Right cardiac atrium (tissue), 5 donors: ENCODE results near the gene BCL2A1. TPM values are rescaled to one million over a fixed set of nuclear protein-coding genes. Genes with fewer than 3 reads are reported as not detected.

ENCODE experiments used
- ATAC-seq, 2 donors: fragments of 200-7000 bp; cut with Tn5 transposase; one replicate each; pipeline versions ENCODE4 v1.8.0 to v1.9.1; 2020; ENCODE audit warnings: moderate library complexity in 2 of 2, mild to moderate bottlenecking in 1 of 2
- DNase-seq, 3 donors: peaks; one replicate each; pipeline ENCODE4 v3.0.0-alpha.2; 2020
- H3K27ac ChIP-seq: one replicate; pipeline ENCODE4 v1.5.1; 2013; ENCODE audit warnings: mild to moderate bottlenecking, low read length, control low read depth, moderate library complexity
- H3K27me3 ChIP-seq: one replicate; pipeline ENCODE4 v1.6.1; 2013; ENCODE audit not compliant: control insufficient read depth, insufficient read depth
- H3K4me1 ChIP-seq: one replicate; pipeline ENCODE4 v1.6.1; 2013; ENCODE audit warnings: low read length; ENCODE audit not compliant: control insufficient read depth, insufficient read depth
- H3K4me3 ChIP-seq: one replicate; pipeline ENCODE4 v1.5.1; 2013; ENCODE audit warnings: low read length, control low read depth
- H3K9me3 ChIP-seq: one replicate; pipeline ENCODE4 v1.6.1; 2013; ENCODE audit warnings: low read length; ENCODE audit not compliant: control insufficient read depth
- WGBS: extraction: QIAGEN DNeasy Blood & Tissue Kit; methylation state at CpG from one replicate; pipeline ENCODE4 v1.1.7; 2013; 5-methylcytosine and 5-hydroxymethylcytosine counted together
- intact Hi-C, 4 donors: fragments of 100-400 bp; cut with DNase I; formaldehyde crosslinking; loops; one replicate each; pipeline versions ENCODE4 v1.11.0 to v1.14.0; 2022 to 2023
- polyA plus RNA-seq: library from polyadenylated mRNA; stranded (reverse); fragments of 200-250 nt; gene quantifications from one replicate; pipeline ENCODE4 v1.2.3, GENCODE V29; 2013
- total RNA-seq, 4 donors: library from RNA; stranded (reverse); fragmentation: NEBNext Ultra II Directional; extraction: Animal tissue kit (Norgen Biotek cat#: 25700); gene quantifications; one replicate each; pipeline ENCODE4 v1.2.1, GENCODE V29; 2021
- donor health status: healthy with polysubstance abuse.
- donor health status: DM: no; HTN: yes; CAD: no.
- donor health status: DM: no; HTN: no; CAD: no.
- donor health status: DM: no; HTN: yes; CAD: no; lungs with severe emphysema.
- donor health status: DM: yes; HTN: yes; CAD: no.

The BCL2A1 gene
- total and polyA plus RNA-seq, 5 donors: 0.29 to 1.1 (median 0.43) TPM; not detected in 1

DNA sequence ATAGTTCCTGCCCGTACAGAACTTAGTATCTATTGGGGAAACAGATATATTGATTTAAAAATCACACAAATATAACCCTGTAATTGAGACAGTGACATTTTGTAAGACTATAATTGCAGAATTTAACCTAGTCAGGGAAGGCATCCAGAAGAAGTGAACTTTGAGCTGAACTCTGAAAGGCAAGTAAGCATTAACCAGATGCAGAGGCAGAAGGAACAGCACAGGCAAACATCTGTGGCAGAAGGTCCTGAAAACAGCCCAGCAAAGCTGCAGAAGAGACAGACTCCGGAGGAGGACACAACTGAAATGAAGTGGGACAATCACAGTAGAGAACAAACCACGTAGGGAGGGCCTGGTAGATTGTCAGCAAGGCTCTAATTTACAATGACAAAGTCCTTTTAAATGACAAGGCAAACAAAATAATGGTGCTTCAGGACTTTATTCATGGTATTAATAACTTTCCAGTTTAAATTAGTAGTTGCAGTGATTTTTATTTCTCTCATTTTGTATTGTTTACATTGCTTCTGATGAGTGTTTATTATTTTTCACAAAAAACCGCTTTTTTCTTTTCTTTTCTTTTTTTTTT, 14.5 kb downstream of the BCL2A1 start:
- Histone ChIP-seq H3K9me3 (no peaks in the 10 kb centered on the region), H3K27ac (no peak overlapping the region), H3K4me1 (no peaks in the 10 kb centered on the region), H3K4me3 (no peak overlapping the region), H3K27me3 (no peaks in the 10 kb centered on the region)
- WGBS: 77% methylated on average over 4 of the region's 4 CpGs
- no peak for ATAC-seq
- intact Hi-C loops: no loop called here
- no peak for DNase-seq

DNA sequence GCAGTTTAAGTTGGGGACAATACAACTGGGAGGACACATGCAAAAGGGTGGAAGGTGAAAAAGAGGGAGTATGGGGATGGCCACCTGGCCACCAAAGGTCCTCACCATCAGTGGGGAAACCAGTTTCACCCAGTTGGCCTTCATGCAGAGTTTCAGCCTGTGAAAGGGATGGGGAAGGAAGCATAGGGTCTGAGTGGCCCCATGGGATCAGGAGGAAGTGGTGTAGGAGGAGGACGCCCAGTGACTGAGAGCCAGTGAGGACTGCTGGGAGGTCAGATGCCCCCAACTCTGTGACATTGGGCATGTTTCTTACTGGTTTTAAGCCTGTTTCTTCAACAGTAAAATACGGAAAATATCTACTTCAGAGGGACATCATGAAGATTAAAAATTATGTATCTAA, 16.3 kb downstream of the BCL2A1 start:
- Histone ChIP-seq H3K27ac (no peak overlapping the region), H3K4me3 (no peak overlapping the region), H3K27me3 (no peaks in the 10 kb centered on the region), H3K4me1 (no peaks in the 10 kb centered on the region), H3K9me3 (no peaks in the 10 kb centered on the region)
- DNase-seq (no peak), ATAC-seq (peak in 1 of 2 donors; percentile 33)
- intact Hi-C loops: no loop called here
- whole genome bisulfite sequencing: 80% methylated on average over 2 of the region's 2 CpGs

DNA sequence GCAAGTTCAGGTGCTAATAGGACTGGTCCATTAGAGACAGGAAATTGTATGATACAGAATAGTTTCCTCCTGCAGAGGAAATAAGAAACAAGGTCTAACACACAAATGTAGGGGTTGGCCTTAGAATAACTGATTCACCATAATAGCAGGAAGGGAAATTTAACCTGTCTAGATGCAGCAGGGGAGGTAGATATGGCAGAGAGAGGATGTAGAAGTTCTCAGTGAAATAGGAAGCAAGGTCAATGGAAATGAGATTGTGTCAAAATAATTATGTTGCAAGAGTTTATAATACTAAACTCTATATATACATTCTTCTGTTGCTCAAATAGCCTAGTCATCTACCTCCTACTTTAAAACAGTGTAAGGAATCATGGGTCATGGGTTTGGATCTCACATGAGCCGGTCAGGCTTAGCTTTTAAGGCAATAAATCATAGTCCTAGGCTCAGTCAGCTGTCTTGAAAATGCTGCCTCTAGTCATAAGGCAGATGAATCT, 17.0 kb downstream of the BCL2A1 start:
- no peak for DNase-seq
- no peak overlapping the region for H3K4me3 ChIP-seq
- no peaks in the 10 kb centered on the region for H3K4me1 ChIP-seq
- 65% methylated on average over 1 of the region's 1 CpG for WGBS
- H3K27me3 ChIP-seq: no peaks in the 10 kb centered on the region
- ATAC-seq: no peak
- no peaks in the 10 kb centered on the region for H3K9me3 ChIP-seq
- no peak overlapping the region for H3K27ac ChIP-seq
- intact Hi-C loops: no loop called here

DNA sequence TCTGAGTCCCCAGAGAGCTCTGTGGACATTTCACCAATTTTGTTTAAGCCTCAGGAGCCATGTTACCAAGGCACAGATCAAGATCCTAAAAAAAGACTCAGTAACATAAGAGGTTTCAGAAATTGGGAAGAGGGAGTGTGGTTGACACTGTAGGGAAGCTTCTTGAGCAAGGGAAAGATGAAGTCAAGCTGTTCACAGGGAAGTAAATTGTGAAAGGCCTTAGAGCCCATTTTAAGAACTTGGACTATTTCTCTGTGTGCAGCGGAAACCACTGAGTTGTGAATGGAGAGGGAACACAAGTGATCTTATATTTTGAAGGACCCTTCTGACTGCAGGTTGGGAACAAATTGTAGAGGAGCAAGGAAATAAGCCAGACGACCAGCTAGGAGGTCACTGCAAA, 18.7 kb downstream of the BCL2A1 start:
- Histone ChIP-seq H3K9me3 (no peaks in the 10 kb centered on the region), H3K27me3 (no peaks in the 10 kb centered on the region), H3K4me3 (no peak overlapping the region), H3K4me1 (no peaks in the 10 kb centered on the region), H3K27ac (no peak overlapping the region)
- ATAC-seq (no peak), DNase-seq (no peak)
- 76% methylated on average over 2 of the region's 2 CpGs for WGBS
- intact Hi-C loops: no loop called here

DNA sequence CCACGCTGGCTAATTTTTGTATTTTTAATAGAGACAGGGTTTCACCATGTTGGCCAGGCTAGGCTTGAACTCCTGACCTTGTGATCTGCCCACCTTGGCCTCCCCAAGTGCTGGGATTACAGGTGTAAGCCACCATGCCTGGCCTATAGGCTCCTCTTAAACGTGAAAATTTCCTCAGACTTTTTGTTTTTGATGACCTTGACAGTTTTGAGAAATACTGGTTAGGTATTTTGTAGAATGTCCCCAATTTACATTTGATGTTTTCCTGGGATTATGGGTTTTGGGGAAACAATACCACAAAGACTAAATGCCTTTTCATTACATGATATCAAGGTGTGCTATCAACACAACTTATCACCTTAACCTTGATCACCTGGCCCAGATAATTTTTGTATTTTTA, 20.7 kb downstream of the BCL2A1 start:
- no peaks in the 10 kb centered on the region for H3K4me1 ChIP-seq
- WGBS: 86% methylated on average over 2 of the region's 2 CpGs
- DNase-seq (no peak), ATAC-seq (no peak)
- H3K27me3 ChIP-seq: no peaks in the 10 kb centered on the region
- no peaks in the 10 kb centered on the region for H3K9me3 ChIP-seq
- H3K27ac ChIP-seq: no peak overlapping the region
- intact Hi-C loops: no loop called here
- H3K4me3 ChIP-seq: no peak overlapping the region

DNA sequence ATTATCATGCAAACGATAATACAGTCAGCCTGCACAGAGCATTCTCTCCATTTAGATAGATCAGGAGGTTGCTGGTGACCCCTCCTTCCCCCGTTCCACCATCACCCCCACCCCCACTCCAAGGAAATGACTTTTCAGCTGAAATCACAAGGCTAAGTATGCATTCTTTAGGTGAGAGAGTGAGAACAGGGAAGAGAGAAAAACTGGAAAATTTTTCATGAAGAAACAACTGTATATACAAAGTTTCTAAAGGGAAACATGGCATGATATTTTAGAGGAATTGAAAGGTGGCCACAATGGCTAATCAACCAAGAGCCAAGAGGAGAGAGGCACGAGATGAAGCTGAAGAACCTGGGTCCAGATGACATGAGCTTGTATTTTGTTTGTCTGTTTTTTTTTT, 22.2 kb downstream of the BCL2A1 start:
- intact Hi-C loops: no loop called here
- Histone ChIP-seq H3K27me3 (no peaks in the 10 kb centered on the region), H3K4me3 (no peak overlapping the region), H3K4me1 (no peaks in the 10 kb centered on the region), H3K9me3 (no peaks in the 10 kb centered on the region), H3K27ac (no peak overlapping the region)
- DNase-seq (no peak), ATAC-seq (no peak)
- WGBS: 50% methylated on average over 3 of the region's 3 CpGs

DNA sequence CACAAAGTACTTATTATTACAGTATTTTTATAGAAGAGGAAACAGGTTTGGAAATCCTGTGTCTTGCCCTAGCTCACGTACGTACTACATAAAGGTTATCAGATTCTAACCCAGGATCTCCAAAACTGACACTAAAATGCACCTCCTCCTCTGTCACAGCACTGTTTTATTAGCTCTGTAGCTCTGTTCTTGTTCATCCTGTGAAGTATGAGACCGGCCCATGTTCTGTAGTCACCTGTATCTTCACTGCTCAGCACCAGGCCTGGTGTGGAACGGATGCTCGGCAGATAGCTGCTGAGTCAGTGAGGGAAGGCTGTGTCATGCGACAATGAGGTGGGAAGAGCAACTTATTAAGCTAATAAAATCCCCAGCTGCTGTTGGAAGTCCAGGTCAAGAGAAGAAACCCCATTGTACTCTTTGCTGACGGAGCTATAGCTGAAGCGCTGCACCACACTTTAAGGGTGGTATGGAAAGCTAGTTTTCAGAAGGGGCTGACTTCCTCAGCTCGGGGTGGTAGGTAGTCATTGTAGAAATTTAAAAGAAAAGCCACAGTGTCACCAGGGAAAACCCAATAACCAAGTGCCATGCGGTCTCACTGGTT, 22.8 kb downstream of the BCL2A1 start:
- intact Hi-C loops: no loop called here
- Histone ChIP-seq H3K27me3 (no peaks in the 10 kb centered on the region), H3K27ac (no peak overlapping the region), H3K4me1 (no peaks in the 10 kb centered on the region), H3K4me3 (no peak overlapping the region), H3K9me3 (no peaks in the 10 kb centered on the region)
- WGBS: 78% methylated on average over 10 of the region's 10 CpGs
- ATAC-seq (no peak), DNase-seq (no peak)

DNA sequence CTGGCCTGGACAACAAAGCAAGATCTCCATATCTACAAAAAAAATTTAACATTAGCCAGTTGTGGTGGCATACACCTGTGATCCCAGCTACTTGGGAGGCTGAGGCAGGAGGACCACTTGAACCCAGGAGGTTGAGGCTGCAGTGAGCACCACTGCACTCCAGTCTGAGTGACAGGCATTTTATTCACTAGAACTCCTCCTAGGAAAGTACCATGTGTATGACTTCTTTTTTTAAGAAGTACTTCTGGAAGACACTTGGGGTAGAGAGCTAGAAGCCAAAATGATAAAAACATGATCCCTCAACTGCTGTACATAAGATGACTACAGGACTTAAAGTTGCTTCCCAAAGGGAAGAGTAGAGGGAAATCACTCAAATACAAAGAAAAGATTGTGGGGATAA, 24.0 kb downstream of the BCL2A1 start:
- no peak for ATAC-seq
- Histone ChIP-seq H3K4me3 (no peak overlapping the region), H3K27ac (no peak overlapping the region), H3K4me1 (no peaks in the 10 kb centered on the region), H3K9me3 (no peaks in the 10 kb centered on the region), H3K27me3 (no peaks in the 10 kb centered on the region)
- intact Hi-C loops: no loop called here
- no peak for DNase-seq

DNA sequence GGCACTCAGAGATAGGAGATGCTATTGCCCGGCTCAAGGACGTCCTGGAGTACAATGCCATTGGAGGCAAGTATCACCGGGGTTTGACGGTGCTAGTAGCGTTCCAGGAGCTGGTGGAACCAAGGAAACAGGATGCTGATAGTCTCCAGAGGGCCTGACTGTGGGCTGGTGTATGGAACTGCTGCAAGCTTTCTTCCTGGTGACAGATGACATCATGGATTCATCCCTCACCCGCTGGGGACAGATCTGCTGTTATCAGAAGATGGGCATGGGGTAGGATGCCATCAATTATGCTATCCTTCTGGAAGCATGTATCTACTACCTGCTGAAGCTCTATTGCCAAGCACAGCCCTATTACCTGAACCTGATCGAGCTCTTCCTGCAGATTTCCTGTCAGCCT, 26.4 kb downstream of the BCL2A1 start:
- Histone ChIP-seq H3K27me3 (no peaks in the 10 kb centered on the region), H3K27ac (no peak overlapping the region), H3K4me3 (no peak overlapping the region), H3K4me1 (no peaks in the 10 kb centered on the region), H3K9me3 (no peaks in the 10 kb centered on the region)
- no peak for ATAC-seq
- 61% methylated on average over 7 of the region's 7 CpGs for WGBS
- intact Hi-C loops: no loop called here
- DNase-seq: no peak

DNA sequence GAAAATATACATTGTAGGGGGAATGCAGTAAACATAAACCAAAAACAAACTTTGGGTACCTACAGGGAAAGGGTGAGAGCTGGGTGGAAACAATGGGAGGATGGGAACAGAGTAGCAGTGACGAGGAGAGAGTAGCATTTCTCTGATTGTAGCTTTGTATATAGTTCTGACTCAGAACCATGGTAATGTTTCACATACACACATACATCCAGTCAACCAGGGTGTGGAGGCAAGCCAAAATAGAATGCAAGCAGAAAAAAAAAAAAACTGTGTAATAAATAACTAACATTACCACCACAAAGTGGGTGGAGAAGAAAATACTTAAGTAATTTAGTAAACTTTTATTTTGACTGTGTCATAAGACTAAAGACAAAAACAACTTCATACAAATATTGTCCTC, 27.2 kb downstream of the BCL2A1 start:
- no peak overlapping the region for H3K4me3 ChIP-seq
- H3K27ac ChIP-seq: no peak overlapping the region
- DNase-seq (no peak), ATAC-seq (no peak)
- no peaks in the 10 kb centered on the region for H3K27me3 ChIP-seq
- intact Hi-C loops: no loop called here
- no peaks in the 10 kb centered on the region for H3K9me3 ChIP-seq
- no peaks in the 10 kb centered on the region for H3K4me1 ChIP-seq
- WGBS: 68% methylated on average over 1 of the region's 1 CpG

DNA sequence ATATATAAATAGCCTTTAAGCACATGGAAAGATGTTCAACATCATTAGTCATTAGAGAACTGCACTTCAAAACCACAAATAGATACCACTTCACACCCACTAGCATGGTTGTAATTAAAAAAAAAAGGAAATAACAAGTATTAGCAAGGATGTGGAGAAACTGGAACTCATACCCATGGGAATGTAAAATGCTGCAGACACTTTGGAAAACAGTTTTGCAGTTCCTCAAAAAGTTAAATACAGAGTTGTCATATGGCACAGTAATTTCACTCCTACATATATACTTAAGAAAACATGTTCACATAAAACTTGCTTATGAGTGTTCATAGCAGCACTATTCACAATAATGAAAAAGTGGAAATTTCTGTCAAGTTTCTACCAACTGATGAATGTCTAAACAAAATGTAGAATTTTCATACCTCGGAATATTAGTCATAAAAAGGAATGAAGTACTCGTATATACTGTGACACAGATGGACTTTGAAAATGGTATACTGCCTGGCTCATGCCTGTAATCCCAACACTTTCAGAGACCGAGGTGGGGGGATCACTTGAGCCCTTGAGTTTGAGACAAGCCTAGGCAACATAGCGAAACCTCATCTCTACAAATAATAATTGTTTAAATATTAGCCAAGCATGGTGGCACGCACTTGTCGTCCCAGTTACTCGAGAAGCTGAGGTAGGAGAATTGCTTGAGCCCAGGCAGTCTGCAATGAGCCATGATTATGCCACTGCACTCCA, 28.1 kb downstream of the BCL2A1 start:
- DNase-seq (no peak), ATAC-seq (no peak)
- no peaks in the 10 kb centered on the region for H3K9me3 ChIP-seq
- WGBS: 89% methylated on average over 7 of the region's 7 CpGs
- no peak overlapping the region for H3K27ac ChIP-seq
- intact Hi-C loops: no loop called here
- no peaks in the 10 kb centered on the region for H3K27me3 ChIP-seq
- H3K4me1 ChIP-seq: no peaks in the 10 kb centered on the region
- no peak overlapping the region for H3K4me3 ChIP-seq
